GM18507 (cell line): ENCODE data around the gene ANTXR2.
"Not testable (repeated sequence)": the region's sequence is repeated elsewhere in the genome, so short reads cannot be mapped to it uniquely, and the experiment has no call there.

ENCODE experiments used
- DNase-seq: peaks from one replicate; pipeline ENCODE4 v3.0.0; 2011; ENCODE audit warnings: low read depth; ENCODE audit not compliant: insufficient read length; ENCODE audit errors: extremely low spot score
- FAIRE-seq: peaks from 2 replicates; lab custom pipeline; 2011; peaks lifted over from hg19 to GRCh38; lab: Jason Lieb, UNC

The ANTXR2 gene

GRCh38 chr4:80072744-80073472 lies at the start of gene ANTXR2:
Gene ANTXR2, minus strand, starts transcription at chr4:80073229. Its CDS starts 669 bp downstream, at chr4:80072560.
- peak; percentile 42 for DNase-seq
- FAIRE-seq, result peak; percentile 86

- FAIRE-seq, DNase-seq: not testable (repeated sequence)
Measured at GRCh38 chr4:80121815-80122214, 48.8 kb upstream of the ANTXR2 start.

GRCh38 chr4:80119620-80120019 lies 46.6 kb upstream of the ANTXR2 start:
- FAIRE-seq, DNase-seq: not testable (repeated sequence)

- DNase-seq (no peak), FAIRE-seq (no peak)
Measured at GRCh38 chr4:80116516-80116915, 43.5 kb upstream of the ANTXR2 start.

GRCh38 chr4:80115368-80116181 lies 42.5 kb upstream of the ANTXR2 start:
- DNase-seq (no peak), FAIRE-seq (no peak)

GRCh38 chr4:80114732-80115265 lies 41.8 kb upstream of the ANTXR2 start:
- FAIRE-seq (no peak), DNase-seq (no peak)

DNA sequence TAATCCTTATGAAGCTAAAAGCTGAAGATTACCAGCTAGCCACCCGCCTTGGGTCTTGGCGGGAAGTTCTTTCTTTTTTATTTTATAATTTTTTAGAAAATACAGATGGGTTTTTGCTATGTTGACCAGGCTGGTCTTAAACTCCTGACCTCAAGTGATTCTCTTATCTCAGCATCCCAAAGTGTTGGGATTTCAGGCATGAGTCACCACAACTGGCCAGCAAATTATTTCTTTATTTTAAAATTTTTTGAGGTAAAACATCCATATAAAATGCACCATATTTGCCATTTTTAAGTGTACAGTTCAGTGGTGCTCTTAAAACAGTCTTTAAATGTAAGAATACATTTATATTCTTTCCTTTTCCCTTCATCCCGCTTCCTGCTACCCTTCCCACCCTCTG lies 40.6 kb upstream of the ANTXR2 start:
- DNase-seq (no peak), FAIRE-seq (no peak)

DNA sequence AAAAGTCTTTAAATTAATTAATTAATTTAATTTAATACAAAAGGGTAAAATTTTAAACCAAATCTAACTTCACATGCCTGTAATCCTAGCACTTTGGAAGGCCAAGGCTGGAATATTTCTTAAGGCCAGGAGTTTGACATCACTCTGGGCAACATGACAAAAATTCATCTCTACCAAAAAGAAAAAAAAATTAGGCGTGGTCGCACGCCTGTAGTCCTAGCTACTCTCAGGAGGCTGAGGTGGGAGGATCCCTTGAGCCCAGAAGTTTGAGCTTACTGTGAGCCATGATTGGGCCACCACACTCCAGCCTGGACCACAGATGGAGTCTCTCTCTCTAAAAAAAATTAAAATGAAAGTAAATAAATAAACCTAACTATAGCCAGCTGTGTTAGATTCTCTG lies 39.2 kb upstream of the ANTXR2 start:
- DNase-seq (no peak), FAIRE-seq (no peak)

- FAIRE-seq, result no peak
- no peak for DNase-seq
Measured at GRCh38 chr4:80111276-80111675, 38.2 kb upstream of the ANTXR2 start.

DNA sequence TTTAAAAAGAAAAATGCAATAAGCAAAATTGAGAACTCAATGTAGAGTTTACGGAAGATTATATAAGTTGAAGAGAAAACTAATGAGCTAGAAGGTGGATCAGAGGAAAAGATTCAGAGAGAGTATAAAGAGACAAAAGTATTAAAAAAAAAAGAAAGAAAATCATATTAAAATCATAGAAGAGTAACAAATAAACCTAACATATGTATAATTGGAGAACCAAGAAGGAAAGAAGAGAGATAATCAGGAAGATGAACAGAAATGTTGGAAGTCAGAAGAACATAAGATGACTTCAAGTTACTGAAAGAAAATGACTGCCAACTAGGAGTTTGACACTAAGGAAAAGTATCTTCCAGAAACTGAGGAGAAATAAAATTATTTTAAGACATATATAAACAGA lies 34.3 kb upstream of the ANTXR2 start:
- DNase-seq, result no peak
- no peak for FAIRE-seq

DNA sequence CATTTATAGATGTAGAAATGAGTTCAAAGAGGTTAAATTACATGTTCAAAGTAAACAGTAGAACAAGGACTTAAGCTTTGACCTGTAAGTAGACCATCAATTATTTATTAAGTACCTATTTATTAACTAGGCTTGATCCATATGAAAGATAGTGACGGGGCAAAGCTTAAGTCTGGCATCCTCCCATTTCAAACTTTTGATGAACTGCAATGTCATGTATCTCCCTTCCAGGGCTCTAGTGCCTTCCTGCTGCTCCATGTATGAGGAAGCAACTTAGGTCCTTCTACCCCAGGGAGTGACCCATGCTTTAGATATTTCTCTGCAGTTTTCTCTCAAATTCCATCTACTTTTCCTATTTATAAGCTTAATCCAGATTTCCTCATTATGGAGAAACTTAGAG lies 31.9 kb upstream of the ANTXR2 start:
- FAIRE-seq, result no peak
- no peak for DNase-seq

DNA sequence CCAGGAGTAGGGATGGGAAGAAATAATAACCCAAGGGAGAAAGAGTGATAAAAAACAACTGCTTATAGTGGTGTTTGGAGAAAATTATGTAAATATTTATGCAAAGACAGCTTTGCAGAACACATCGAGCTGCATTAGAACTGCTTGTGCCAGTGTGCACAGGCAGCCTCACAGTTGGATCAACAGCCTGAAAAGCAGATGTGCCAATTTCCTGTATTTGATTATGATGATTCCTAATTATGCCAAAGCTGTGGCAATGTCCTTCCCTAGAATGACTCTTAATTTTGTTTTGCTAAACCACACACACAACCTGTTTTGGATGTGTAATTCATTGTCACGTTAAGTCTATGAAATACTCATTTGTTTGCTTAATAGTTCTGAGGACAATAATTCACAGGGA lies 30.6 kb upstream of the ANTXR2 start:
- FAIRE-seq, result no peak
- DNase-seq, result no peak

- FAIRE-seq, result no peak
- DNase-seq, result no peak
Measured at GRCh38 chr4:80101792-80102116, 28.7 kb upstream of the ANTXR2 start.

- no peak for DNase-seq
- no peak for FAIRE-seq
Measured at GRCh38 chr4:80101071-80101791, 28.2 kb upstream of the ANTXR2 start.

DNA sequence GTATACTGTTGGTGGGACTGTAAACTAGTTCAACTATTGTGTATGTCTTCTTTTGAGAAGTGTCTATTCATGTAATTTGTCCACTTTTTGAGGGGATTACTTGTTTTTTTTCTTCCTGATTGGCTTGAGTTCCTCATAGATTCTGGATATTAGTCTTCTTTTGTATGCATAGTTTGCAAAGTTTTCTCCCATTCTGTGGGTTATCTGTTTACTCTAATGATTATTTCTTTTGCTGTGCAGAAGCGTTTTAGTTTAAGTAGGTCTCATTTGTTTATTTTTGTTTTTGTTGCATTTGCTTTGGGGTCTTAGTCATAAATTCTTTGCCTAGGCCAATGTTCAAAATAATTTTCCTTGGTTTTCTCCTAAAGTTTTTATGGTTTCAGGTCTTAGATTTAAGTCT lies 26.6 kb upstream of the ANTXR2 start:
- no peak for DNase-seq
- peak; percentile 15 for FAIRE-seq

- DNase-seq (no peak), FAIRE-seq (no peak)
Measured at GRCh38 chr4:80098635-80099034, 25.6 kb upstream of the ANTXR2 start.

DNA sequence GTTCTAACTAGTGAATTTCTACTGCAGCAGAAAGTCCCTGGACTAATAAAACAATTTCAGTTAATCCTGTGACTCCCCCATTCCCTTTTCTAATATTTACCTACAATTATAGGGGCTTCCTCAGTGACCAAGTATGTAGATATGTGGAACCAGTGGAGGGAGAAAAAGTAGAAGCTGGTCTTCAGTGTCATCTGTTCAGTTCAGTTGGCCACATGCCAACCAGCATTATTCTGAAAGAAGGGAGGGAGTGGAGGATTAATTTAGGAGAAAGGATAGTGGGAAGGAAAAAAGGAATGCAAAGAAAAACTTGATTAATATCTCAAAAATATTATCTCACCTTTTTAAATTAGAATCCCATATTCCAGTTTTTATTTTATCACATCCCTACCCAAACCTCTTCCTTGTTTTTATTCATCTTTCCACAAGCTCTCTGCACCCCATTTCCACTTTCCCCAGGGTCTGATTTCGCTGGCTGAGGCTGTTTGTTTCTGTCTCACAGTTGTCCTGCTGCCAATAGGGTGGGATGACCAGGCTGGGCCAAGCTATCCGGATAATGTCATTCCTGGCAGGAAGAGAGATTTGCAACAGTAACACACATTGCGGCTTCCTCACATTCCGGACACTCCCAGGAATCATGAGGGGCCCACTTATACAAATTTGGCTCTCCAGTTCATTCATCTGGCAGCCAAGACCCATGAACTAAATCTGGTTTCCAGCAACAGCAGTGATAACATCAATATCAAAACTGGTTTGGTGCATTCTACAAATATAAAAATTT lies 24.6 kb upstream of the ANTXR2 start:
- FAIRE-seq, result no peak

GRCh38 chr4:80096175-80096850 lies 23.3 kb upstream of the ANTXR2 start:
- FAIRE-seq (no peak), DNase-seq (no peak)

More for the DNA sequence above, 24.6 kb upstream of the ANTXR2 start:
- no peak for DNase-seq

DNA sequence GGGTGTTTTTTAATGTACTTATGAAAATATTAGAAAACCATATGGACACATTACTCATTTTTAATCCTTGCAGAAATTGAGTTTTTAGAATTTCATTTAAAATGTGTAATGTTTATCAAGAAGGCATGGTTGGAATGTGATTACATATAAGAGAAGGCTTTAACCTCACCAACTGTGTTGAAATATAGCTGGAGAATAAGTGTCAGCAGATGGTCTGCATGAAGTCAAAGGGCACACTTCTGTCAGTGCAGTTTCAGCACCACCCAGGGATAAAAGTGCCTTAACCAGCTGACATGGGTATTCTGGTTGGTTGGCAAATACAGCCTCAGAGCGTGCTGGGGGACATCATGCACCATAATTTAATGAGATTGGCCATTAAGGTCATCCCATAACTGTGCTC lies 21.2 kb upstream of the ANTXR2 start:
- no peak for DNase-seq
- no peak for FAIRE-seq
